Erythroblast (primary cell): ENCODE results near the gene PEX1.
"Not testable (repeated sequence)": the region's sequence is repeated elsewhere in the genome, so short reads cannot be mapped to it uniquely, and the experiment has no call there.

Experiments used
- GATA1 ChIP-seq: IDR thresholded peaks from 2 replicates; pipeline ENCODE4 v1.6.1; 2011; ENCODE audit warnings: low read depth, mild to moderate bottlenecking, control low read depth, low read length, moderate library complexity
- POLR2A ChIP-seq: IDR thresholded peaks from 2 replicates; pipeline ENCODE4 v1.6.1; 2011; ENCODE audit warnings: mild to moderate bottlenecking, low read length

DNA sequence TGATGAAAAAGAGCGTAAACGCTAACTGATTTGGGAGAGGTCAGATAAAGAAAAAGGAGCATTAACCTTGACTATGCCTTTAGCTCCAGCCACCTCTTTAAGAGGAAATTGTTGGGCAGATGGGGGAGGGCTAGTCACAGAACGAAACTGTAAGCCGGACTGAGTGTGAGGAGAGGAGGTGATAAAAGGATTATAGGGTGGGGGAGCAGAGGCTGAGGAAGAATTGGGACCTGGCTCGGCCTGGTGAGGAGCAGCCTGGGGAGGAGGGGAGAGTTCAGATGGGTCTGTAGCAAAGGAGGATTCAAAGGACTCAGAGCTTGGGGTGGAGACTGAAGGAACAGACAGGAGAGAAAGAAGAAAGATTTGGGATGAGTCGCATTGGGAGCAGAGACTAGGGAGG lies 44.7 kb downstream of the PEX1 start:
- not testable (repeated sequence) for TF ChIP-seq POLR2A, GATA1
